Measurements from ENCODE around the gene ARMC9.

DNA sequence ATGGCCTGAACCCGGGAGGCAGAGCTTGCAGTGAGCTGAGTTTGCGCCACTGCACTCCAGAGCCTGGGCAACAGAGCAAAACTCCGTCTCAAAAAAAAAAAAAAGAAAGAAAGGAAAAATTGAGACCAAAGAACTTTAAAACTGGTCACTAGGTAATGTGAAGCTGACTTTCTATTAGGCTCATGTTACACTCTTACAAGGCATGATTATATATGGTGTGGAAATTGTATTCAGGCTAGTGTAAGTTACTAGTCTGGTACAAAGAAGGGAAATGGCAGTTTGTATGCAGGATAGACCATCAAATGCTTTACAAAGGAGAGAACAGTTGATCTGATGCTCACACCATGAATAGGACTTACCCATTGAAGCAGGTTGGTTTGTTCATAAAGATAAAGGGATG lies 35.4 kb upstream of the ARMC9 start:
- TF ChIP-seq POLR2A (IDR thresholded peaks at IDR 0.05) = no peak
- TF ChIP-seq, protein P1, sequence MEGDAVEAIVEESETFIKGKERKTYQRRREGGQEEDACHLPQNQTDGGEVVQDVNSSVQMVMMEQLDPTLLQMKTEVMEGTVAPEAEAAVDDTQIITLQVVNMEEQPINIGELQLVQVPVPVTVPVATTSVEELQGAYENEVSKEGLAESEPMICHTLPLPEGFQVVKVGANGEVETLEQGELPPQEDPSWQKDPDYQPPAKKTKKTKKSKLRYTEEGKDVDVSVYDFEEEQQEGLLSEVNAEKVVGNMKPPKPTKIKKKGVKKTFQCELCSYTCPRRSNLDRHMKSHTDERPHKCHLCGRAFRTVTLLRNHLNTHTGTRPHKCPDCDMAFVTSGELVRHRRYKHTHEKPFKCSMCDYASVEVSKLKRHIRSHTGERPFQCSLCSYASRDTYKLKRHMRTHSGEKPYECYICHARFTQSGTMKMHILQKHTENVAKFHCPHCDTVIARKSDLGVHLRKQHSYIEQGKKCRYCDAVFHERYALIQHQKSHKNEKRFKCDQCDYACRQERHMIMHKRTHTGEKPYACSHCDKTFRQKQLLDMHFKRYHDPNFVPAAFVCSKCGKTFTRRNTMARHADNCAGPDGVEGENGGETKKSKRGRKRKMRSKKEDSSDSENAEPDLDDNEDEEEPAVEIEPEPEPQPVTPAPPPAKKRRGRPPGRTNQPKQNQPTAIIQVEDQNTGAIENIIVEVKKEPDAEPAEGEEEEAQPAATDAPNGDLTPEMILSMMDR (IDR thresholded peaks at IDR 0.05) = no peak
- no peak for TF ChIP-seq POLR2AphosphoS5 (IDR thresholded peaks at IDR 0.05)
